ENCODE data around the gene PLA2G2E.
"Not testable (repeated sequence)": the region's sequence is repeated elsewhere in the genome, so short reads cannot be mapped to it uniquely, and the experiment has no call there.

The PLA2G2E gene

DNA sequence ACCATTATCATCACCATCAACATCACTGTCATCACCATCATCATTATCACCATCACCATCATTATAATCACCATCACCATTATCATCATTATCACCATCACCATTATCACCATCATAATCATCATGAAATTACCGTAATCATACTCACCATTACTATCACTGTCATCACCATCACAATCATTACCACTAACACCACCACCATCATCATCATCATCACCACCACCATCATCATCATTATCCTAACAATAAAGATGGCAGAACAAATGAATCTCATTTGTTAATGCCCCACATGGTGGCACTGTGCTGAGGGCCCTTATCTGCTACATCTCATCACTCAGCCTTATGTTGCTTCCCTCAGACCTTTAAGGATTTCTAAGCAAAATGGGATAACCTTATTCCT lies 9.4 kb upstream of the PLA2G2E start:
- Histone ChIP-seq H3K36me3 (replicated peaks; ENCODE audit: low read depth, low read length) (no peaks in the 10 kb centered on the region), H3K79me2 (ENCODE audit: low read length) (no peaks in the 10 kb centered on the region), H3K9ac (ENCODE audit: low read length) (no peak overlapping the region), H3K4me2 (ENCODE audit: low read length) (no peak overlapping the region), H3K27me3 (ENCODE audit: low read depth, low read length) (no peaks in the 10 kb centered on the region), H3K9me3 (ENCODE audit: insufficient read depth, low read length) (no peaks in the 10 kb centered on the region), H3K27ac (ENCODE audit: low read length) (no peak overlapping the region), H3K4me1 (ENCODE audit: low read length) (peaks cover 7% of the 10 kb centered on the region; the same call in 1 of the 2 replicates), H3K4me3 (ENCODE audit: low read length) (no peak overlapping the region), H2AFZ (ENCODE audit: low read depth, low read length) (no peak overlapping the region), H4K20me1 (ENCODE audit: insufficient read depth, low read length) (no peaks in the 10 kb centered on the region)
- TF ChIP-seq, protein P1, sequence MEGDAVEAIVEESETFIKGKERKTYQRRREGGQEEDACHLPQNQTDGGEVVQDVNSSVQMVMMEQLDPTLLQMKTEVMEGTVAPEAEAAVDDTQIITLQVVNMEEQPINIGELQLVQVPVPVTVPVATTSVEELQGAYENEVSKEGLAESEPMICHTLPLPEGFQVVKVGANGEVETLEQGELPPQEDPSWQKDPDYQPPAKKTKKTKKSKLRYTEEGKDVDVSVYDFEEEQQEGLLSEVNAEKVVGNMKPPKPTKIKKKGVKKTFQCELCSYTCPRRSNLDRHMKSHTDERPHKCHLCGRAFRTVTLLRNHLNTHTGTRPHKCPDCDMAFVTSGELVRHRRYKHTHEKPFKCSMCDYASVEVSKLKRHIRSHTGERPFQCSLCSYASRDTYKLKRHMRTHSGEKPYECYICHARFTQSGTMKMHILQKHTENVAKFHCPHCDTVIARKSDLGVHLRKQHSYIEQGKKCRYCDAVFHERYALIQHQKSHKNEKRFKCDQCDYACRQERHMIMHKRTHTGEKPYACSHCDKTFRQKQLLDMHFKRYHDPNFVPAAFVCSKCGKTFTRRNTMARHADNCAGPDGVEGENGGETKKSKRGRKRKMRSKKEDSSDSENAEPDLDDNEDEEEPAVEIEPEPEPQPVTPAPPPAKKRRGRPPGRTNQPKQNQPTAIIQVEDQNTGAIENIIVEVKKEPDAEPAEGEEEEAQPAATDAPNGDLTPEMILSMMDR (IDR thresholded peaks at IDR 0.05; ENCODE audit: low read depth, low read length), result no peak
- TF ChIP-seq EZH2phosphoT487 (IDR thresholded peaks at IDR 0.05; ENCODE audit: low read depth), result no peak

DNA sequence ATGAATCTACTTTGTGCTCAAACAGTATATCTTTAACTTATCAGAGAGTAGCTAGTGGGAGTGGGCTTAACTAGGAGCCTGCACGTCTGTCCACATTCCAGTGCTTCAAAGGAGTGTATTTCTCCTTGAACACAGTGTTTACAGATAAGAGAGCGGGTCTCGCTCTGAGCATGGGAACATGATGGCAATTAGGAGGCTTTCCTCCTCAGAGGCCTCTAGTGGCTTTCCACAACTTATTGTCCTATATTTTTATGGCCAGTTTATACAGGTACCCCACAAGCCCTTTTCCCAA lies 3.7 kb upstream of the PLA2G2E start:
- not testable (repeated sequence) for H4K20me1 ChIP-seq (ENCODE audit: insufficient read depth, low read length); H2AFZ ChIP-seq (ENCODE audit: low read depth, low read length); H3K9me3 ChIP-seq (ENCODE audit: insufficient read depth, low read length); H3K4me2 ChIP-seq (ENCODE audit: low read length); H3K79me2 ChIP-seq (ENCODE audit: low read length); H3K27ac ChIP-seq (ENCODE audit: low read length); H3K4me3 ChIP-seq (ENCODE audit: low read length); H3K36me3 ChIP-seq (replicated peaks; ENCODE audit: low read depth, low read length); H3K27me3 ChIP-seq (ENCODE audit: low read depth, low read length); H3K9ac ChIP-seq (ENCODE audit: low read length); H3K4me1 ChIP-seq (ENCODE audit: low read length)

DNA sequence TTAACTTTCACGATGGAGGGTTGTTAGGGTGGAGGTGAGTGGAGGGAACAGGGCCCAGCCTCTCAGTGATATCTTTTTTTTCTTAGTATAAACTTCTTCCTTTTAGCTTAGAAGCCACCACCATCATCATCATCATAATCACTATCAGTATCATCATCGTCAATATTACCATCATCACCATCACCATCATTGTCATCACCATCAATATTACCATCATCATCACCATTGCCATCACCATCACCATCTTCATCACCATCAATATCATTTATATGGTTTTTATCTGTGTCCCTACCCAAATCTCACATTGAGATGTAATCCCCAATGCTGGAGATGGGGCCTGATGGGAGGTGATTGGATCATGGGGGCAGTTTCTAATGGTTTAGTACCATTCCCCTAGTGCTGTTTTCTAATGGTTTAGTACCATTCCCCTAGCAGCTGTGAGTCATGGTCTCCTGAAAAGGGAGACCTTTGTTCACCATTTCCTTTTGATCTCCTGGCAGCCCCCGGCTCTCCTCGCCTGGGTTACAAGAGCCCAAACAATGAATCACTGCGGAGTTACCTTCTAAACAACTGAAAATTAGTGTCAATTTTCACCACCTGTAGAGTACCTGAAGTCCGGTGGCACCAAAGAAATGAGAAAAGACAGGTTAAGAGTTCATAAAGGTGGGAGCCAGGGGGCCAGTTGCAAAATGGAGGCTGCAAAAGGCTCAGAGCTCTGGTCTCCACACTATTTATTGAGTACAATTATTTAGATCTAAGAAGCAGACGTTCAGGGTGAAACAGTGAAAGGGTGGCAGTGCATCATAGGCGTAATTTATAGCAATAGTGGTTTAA lies 3.1 kb upstream of the PLA2G2E start:
- H3K9me3 ChIP-seq (ENCODE audit: insufficient read depth, low read length), result no peaks in the 10 kb centered on the region
- no peak overlapping the region for H2AFZ ChIP-seq (ENCODE audit: low read depth, low read length)
- H3K79me2 ChIP-seq (ENCODE audit: low read length), result no peaks in the 10 kb centered on the region
- H3K9ac ChIP-seq (ENCODE audit: low read length), result no peak overlapping the region
- no peaks in the 10 kb centered on the region for H3K4me1 ChIP-seq (ENCODE audit: low read length)
- TF ChIP-seq, protein P1 (IDR thresholded peaks at IDR 0.05; ENCODE audit: low read depth, low read length), result no peak
- TF ChIP-seq EZH2phosphoT487 (IDR thresholded peaks at IDR 0.05; ENCODE audit: low read depth), result no peak
- no peak overlapping the region for H3K27ac ChIP-seq (ENCODE audit: low read length)
- no peak overlapping the region for H3K4me2 ChIP-seq (ENCODE audit: low read length)
- H4K20me1 ChIP-seq (ENCODE audit: insufficient read depth, low read length), result no peaks in the 10 kb centered on the region
- no peak overlapping the region for H3K4me3 ChIP-seq (ENCODE audit: low read length)
- H3K36me3 ChIP-seq (replicated peaks; ENCODE audit: low read depth, low read length), result no peaks in the 10 kb centered on the region
- no peaks in the 10 kb centered on the region for H3K27me3 ChIP-seq (ENCODE audit: low read depth, low read length)

DNA sequence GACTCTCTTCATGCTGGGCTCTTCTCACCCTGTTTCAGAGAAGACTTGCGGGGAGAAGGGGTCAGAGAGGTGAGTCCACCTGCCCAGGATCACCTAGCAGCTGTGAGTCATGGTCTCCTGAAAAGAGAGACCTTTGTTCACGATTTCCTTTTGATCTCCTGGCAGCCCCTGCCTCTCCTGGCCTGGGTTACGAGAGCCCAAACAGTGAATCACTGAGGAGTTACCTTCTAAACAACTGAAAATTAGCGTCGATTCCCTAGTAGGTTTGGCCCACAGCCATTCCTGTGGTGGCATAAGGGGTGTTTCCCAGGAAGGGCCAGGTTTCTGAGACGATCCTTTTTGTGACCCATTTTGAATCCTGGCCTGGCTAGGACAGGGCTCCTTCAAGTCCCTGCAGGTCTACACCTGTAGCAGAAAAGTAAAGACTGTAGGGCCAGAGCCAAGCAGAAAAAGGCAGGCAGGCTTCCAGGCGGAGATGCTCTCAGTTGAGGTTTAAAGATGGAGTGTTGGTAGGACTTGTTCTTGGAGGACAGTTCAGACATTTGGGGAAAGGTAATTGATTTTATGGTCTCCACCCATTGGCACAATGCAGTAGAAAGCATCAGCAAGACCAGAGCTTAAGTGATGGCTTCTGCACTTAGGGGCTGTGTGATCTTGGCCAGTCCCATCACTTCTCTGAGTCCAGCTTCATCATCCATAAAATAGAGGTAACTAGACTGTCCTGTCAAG lies 2.1 kb upstream of the PLA2G2E start:
- H3K9ac ChIP-seq (ENCODE audit: low read length), result no peak overlapping the region

More for the DNA sequence above, 2.1 kb upstream of the PLA2G2E start:
- Histone ChIP-seq H3K4me1 (ENCODE audit: low read length) (no peaks in the 10 kb centered on the region), H3K36me3 (replicated peaks; ENCODE audit: low read depth, low read length) (no peaks in the 10 kb centered on the region), H3K4me2 (ENCODE audit: low read length) (no peak overlapping the region), H4K20me1 (ENCODE audit: insufficient read depth, low read length) (no peaks in the 10 kb centered on the region), H3K27me3 (ENCODE audit: low read depth, low read length) (no peaks in the 10 kb centered on the region), H3K9me3 (ENCODE audit: insufficient read depth, low read length) (no peaks in the 10 kb centered on the region), H2AFZ (ENCODE audit: low read depth, low read length) (no peak overlapping the region), H3K27ac (ENCODE audit: low read length) (no peak overlapping the region), H3K4me3 (ENCODE audit: low read length) (no peak overlapping the region), H3K79me2 (ENCODE audit: low read length) (no peaks in the 10 kb centered on the region)
- no peak for TF ChIP-seq EZH2phosphoT487 (IDR thresholded peaks at IDR 0.05; ENCODE audit: low read depth)
- TF ChIP-seq, protein P1 (IDR thresholded peaks at IDR 0.05; ENCODE audit: low read depth, low read length), result no peak

All from OCI-LY3 (cell line).